ENCODE data around the gene BRD9.

The BRD9 gene

DNA sequence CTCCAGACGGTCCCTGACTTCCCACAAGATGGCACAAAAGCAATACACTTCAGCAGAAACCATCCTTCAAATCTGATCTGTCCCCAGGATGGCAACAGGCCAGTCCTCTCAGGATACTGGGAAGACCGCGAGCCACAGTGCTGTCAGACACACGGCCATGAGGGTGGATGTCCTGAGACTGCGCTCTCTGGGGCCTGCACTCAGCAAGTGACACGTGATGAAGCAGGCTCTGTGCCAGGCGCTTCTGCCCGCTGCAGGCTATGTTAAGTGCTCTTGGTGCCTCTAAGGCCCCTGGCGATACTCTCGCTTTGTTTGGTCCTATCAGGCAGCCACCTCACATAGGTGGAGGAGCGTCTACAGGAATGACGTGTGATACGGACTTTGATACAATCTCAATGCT lies 7.1 kb downstream of the BRD9 start (continued):
- TF ChIP-seq, protein P1, sequence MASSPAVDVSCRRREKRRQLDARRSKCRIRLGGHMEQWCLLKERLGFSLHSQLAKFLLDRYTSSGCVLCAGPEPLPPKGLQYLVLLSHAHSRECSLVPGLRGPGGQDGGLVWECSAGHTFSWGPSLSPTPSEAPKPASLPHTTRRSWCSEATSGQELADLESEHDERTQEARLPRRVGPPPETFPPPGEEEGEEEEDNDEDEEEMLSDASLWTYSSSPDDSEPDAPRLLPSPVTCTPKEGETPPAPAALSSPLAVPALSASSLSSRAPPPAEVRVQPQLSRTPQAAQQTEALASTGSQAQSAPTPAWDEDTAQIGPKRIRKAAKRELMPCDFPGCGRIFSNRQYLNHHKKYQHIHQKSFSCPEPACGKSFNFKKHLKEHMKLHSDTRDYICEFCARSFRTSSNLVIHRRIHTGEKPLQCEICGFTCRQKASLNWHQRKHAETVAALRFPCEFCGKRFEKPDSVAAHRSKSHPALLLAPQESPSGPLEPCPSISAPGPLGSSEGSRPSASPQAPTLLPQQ (tag by site-specific recombination; IDR thresholded peaks at IDR 0.05) = no peak
- TF ChIP-seq ZNF600 (tag by site-specific recombination; IDR thresholded peaks at IDR 0.05) (no peak), BCL11A (tag by site-specific recombination; IDR thresholded peaks at IDR 0.05; ENCODE audit: low read depth) (no peak), ZNF596 (tag by site-specific recombination; IDR thresholded peaks at IDR 0.05) (no peak)

DNA sequence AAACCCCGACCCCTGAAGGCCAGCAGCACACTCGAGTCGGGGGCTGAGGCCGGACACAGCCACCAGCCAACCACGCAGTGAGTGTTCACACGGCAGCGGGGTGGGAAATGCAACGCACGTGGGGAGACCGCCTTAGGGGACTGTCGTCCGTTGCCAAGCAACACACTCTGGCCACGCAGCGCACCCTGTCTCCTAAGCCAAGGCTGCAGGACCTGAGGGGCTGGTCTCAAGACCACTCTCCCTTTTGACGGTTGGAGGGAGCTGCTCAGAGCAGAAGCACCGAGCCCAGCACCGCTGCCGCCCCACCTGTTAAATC lies 7.5 kb downstream of the BRD9 start:
- H3K4me1 ChIP-seq (ENCODE audit: control insufficient read depth, insufficient read depth, low read length) = no peaks in the 10 kb centered on the region
- no peaks in the 10 kb centered on the region for H3K9me3 ChIP-seq (ENCODE audit: control insufficient read depth, insufficient read depth, low read depth, low read length)
- CTCF ChIA-PET = no interaction called here
- POLR2A ChIA-PET = no interaction called here
- no peak overlapping the region for H3K4me3 ChIP-seq (ENCODE audit: low read depth, low read length)
- H3K27ac ChIP-seq (ENCODE audit: extremely low read depth, low read depth, low read length) = no peak overlapping the region
- H3K36me3 ChIP-seq (ENCODE audit: control insufficient read depth in 2 of 2, insufficient read depth in 1 of 2, low read length in 2 of 2) = peaks cover 53 to 98% of the 10 kb centered on the region in 2 experiments
- no peak for TF ChIP-seq ZNF416 (tag by site-specific recombination; IDR thresholded peaks at IDR 0.05)
- no peak for TF ChIP-seq ZNF239 (tag by site-specific recombination; IDR thresholded peaks at IDR 0.05)
- no peak for TF ChIP-seq ZNF555 (tag by site-specific recombination; conservative IDR thresholded peaks at IDR 0.05)
- TF ChIP-seq ZNF16 (tag by site-specific recombination; IDR thresholded peaks at IDR 0.05; ENCODE audit: low read depth) = no peak
- no peak for TF ChIP-seq ZBTB21 (tag by site-specific recombination; IDR thresholded peaks at IDR 0.05)
- no peak for TF ChIP-seq ZBTB8A (tag by site-specific recombination; IDR thresholded peaks at IDR 0.05)
- no peak for TF ChIP-seq ZNF350 (tag by site-specific recombination; IDR thresholded peaks at IDR 0.05)
- TF ChIP-seq, protein P2, sequence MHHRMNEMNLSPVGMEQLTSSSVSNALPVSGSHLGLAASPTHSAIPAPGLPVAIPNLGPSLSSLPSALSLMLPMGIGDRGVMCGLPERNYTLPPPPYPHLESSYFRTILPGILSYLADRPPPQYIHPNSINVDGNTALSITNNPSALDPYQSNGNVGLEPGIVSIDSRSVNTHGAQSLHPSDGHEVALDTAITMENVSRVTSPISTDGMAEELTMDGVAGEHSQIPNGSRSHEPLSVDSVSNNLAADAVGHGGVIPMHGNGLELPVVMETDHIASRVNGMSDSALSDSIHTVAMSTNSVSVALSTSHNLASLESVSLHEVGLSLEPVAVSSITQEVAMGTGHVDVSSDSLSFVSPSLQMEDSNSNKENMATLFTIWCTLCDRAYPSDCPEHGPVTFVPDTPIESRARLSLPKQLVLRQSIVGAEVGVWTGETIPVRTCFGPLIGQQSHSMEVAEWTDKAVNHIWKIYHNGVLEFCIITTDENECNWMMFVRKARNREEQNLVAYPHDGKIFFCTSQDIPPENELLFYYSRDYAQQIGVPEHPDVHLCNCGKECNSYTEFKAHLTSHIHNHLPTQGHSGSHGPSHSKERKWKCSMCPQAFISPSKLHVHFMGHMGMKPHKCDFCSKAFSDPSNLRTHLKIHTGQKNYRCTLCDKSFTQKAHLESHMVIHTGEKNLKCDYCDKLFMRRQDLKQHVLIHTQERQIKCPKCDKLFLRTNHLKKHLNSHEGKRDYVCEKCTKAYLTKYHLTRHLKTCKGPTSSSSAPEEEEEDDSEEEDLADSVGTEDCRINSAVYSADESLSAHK (tag by site-specific recombination; IDR thresholded peaks at IDR 0.05) = no peak
- TF ChIP-seq ZNF548 (tag by site-specific recombination; IDR thresholded peaks at IDR 0.05) = no peak
- TF ChIP-seq, protein P3, sequence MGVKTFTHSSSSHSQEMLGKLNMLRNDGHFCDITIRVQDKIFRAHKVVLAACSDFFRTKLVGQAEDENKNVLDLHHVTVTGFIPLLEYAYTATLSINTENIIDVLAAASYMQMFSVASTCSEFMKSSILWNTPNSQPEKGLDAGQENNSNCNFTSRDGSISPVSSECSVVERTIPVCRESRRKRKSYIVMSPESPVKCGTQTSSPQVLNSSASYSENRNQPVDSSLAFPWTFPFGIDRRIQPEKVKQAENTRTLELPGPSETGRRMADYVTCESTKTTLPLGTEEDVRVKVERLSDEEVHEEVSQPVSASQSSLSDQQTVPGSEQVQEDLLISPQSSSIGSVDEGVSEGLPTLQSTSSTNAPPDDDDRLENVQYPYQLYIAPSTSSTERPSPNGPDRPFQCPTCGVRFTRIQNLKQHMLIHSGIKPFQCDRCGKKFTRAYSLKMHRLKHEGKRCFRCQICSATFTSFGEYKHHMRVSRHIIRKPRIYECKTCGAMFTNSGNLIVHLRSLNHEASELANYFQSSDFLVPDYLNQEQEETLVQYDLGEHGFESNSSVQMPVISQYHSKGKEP (tag by site-specific recombination; IDR thresholded peaks at IDR 0.05) = no peak
- no peak for TF ChIP-seq ZNF169 (tag by site-specific recombination; IDR thresholded peaks at IDR 0.05)

DNA sequence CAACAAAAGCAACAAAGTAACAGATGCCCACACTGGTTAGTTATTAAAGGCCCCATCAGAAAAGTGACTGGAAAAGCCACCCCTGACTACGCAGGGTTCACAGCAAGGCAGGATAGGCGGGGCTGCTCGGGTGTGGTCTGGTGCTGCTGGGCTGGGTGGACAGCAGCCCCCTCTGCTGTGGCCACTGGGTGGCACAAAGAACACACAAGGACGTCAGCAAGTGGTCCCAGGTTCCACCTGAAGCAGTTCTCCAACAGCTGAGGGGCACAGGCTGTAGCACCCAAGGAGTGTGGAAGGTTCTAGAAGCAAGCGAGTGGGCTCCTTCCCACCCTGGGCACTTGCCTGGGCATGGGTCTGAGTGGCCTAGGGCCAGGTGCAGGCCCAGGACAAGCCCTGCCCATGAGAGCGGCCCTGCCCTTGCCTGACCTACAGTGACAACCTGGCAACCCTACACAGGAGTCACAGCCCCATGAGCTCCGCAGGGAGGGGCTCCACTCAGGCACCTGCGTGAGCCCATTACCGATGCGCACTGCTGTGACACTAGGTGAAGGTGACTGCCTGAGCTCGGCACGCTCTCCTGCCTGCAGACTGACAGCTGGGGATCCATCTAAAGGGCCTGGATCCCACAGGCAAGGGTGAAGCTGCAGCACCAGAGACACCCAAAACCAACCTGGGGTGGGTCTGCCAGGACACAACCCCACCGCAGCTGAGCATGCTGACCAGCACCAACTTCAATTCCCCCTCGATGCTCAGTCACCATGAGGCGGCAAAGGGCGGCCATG lies 8.1 kb downstream of the BRD9 start:
- H3K4me1 ChIP-seq (ENCODE audit: control insufficient read depth, insufficient read depth, low read length) = no peaks in the 10 kb centered on the region
- no peaks in the 10 kb centered on the region for H3K9me3 ChIP-seq (ENCODE audit: control insufficient read depth, insufficient read depth, low read depth, low read length)
- peaks cover 48 to 92% of the 10 kb centered on the region in 2 experiments for H3K36me3 ChIP-seq (ENCODE audit: control insufficient read depth in 2 of 2, insufficient read depth in 1 of 2, low read length in 2 of 2)
- no peak overlapping the region for H3K27ac ChIP-seq (ENCODE audit: extremely low read depth, low read depth, low read length)
- no peak overlapping the region for H3K4me3 ChIP-seq (ENCODE audit: low read depth, low read length)
- CTCF ChIA-PET = no interaction called here
- POLR2A ChIA-PET = no interaction called here
- TF ChIP-seq WT1 (tag by site-specific recombination; IDR thresholded peaks at IDR 0.05) (no peak), KLF1 (tag by site-specific recombination; IDR thresholded peaks at IDR 0.05) (peak; percentile 51; the same call in 1 of the 2 replicates)
